Mammary epithelial cell (primary cell): ENCODE results near the gene GALNT13.

Experiments
- EZH2 ChIP-seq: IDR thresholded peaks from 2 replicates; pipeline ENCODE4 v1.6.1; 2012; ENCODE audit warnings: low read length, inconsistent platforms, borderline replicate concordance
- TF ChIP-seq, protein P1 (sequence below), 2 donors: IDR thresholded peaks in 1 of 2; conservative IDR thresholded peaks in 1 of 2; 2 replicates each; pipeline ENCODE4 v1.5.1; 2011 to 2012; ENCODE audit warnings: inconsistent platforms in 2 of 2, low read length in 2 of 2, mild to moderate bottlenecking in 2 of 2, control low read depth in 1 of 2, low read depth in 1 of 2; ENCODE audit not compliant: insufficient read depth in 1 of 2; ENCODE audit errors: extremely low read depth in 1 of 2

GRCh38 chr2:154489266-154489858, 617.6 kb downstream of the GALNT13 start:
- TF ChIP-seq, protein P1, sequence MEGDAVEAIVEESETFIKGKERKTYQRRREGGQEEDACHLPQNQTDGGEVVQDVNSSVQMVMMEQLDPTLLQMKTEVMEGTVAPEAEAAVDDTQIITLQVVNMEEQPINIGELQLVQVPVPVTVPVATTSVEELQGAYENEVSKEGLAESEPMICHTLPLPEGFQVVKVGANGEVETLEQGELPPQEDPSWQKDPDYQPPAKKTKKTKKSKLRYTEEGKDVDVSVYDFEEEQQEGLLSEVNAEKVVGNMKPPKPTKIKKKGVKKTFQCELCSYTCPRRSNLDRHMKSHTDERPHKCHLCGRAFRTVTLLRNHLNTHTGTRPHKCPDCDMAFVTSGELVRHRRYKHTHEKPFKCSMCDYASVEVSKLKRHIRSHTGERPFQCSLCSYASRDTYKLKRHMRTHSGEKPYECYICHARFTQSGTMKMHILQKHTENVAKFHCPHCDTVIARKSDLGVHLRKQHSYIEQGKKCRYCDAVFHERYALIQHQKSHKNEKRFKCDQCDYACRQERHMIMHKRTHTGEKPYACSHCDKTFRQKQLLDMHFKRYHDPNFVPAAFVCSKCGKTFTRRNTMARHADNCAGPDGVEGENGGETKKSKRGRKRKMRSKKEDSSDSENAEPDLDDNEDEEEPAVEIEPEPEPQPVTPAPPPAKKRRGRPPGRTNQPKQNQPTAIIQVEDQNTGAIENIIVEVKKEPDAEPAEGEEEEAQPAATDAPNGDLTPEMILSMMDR (conservative IDR thresholded peaks at IDR 0.05 in 1 of 2, IDR thresholded peaks at IDR 0.05 in 1 of 2; ENCODE audit: extremely low read depth in 1 of 2, insufficient read depth in 1 of 2, low read depth in 1 of 2, low read length in 2 of 2), result no peak
- TF ChIP-seq EZH2, result no peak
